GM19455 (cell line): ENCODE measurements around the gene NEURL1B.

Source experiments
- ATAC-seq: cut with Tn5 transposase; IDR thresholded peaks from one replicate; pipeline ENCODE4 v1.9.1; 2021; ENCODE audit not compliant: unreplicated experiment

The NEURL1B gene

DNA sequence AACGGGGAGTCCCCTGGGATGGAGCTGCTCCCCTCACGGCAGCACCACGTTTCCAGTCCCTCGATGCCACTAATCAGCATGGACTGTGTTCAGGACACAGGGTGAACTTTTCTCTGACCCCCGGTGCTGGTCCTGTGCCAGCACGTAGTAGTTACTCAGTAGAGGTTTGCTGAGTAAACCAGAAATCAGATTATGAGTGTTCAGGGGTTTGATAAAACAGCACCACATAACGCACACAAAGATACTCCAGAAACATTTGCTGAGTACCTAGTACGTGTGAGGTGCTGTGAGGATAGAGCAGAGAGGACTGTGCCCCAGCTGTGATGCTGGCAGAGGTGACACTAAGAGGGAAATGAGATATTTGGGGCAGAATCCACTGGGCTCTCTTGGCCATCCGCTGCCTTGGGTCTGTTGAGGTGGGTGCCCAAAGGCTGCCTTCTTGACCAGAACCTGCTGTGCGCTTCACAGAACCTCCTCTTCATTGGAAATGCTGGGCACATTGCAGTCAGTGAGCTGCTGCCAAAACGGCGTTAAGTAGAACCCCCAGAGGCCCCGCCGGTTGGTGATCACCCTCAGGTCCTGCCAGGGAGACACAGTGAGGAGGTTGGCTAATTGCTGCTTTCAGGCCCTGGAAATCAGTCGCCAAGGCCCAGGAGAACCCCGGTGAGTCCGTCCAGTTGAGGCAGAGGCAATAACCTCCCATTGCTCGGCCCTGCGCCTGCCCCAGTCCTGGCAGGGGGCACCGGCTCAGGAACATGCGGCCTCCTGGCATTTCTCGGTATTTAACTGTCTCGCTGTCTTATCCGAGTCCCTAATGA lies 49.4 kb downstream of the NEURL1B start:
- no peak for ATAC-seq

DNA sequence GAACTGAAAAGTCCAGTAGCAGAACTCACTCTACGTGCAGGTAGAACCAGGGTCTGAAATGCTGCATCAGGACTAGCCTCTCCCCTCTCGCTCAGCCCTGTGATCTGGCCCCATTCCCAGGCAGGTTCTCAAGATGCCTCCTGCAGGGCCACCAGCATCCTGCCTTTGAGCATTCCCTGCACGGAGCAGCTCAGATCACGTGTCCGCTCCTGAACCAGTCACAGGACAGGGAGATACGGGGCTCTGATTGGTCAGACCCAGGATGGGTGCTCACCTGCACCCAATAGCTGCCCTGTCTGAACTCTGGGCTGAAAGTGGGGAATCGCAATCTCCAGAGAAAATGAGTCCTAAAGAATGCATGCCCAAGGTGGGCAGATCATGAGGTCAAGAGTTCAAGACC lies 50.8 kb downstream of the NEURL1B start:
- ATAC-seq, result no peak

DNA sequence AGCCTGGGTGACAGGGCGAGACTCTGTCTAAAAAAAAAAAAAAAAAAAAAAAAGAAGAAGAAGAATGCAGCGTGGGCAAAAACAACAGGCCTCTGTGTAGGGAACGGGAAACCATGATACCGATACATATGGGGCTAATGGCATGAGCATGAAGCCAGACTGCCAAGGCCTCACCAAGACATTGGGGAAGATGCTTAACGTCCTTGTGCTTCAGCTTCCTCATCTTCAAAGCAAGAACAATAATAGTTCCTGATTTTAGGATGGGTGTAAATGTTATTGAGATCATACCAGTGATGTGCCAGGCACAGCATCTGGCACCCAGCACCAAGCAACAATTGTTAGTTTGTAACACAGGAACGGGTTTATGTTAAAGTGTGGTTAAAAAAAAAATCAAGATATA lies 51.4 kb downstream of the NEURL1B start:
- no peak for ATAC-seq

DNA sequence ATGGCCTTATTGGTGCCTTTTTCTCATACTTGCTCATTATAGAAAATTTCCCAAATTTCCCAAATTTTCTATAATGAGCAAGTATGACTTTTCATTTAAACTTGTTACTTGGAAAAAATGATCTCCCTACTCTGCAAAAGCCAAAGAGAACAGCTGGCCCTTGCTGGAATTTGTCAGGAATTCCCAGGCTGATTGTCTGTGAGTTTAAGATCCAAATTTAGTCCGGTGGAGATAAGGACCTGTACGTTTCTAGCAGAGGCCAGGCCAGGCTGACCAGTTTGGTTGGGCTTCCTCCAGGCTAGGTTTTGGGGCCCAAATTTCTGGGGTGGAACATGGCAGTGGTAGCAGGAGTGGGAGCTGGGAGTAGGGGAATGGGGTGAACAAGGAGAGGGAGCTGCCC lies 51.9 kb downstream of the NEURL1B start:
- no peak for ATAC-seq

DNA sequence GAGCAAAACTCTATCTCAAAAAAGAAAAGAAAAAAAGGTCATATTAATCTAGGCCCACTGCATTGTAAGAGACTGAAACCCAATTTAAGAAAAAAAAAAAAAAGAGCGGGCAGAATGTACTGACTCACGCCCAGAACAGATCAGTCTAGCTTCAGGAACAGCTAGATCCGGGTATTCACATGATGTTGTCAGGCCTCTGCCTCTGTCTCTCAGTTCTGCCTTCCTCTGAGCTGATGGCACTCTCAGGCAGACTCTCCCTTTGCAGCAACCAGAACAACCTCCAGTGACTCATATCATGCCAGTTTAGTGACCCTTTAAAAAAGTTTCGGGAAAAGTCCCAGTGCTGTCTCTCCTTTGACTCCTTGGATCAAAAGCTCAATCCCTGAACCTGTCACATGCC lies 53.0 kb downstream of the NEURL1B start:
- no peak for ATAC-seq

DNA sequence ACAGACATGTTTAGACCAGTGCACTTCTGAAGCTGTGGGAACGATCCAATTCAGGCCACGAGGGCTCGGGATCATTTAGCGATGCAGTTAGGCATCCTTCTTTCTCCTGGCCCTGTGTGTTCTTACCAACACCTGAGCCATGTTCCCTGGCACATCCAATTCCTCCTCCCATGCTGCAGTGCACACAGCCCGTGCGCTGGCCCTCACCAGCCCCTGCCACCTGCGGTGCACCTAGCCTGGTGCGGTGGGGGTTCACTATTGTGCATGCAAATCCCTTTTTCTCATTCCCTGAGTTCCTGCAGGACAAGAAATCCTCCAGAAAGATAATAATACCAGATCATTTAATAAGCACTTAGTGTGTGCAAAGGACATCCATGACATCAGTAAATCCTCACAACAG lies 53.5 kb downstream of the NEURL1B start:
- ATAC-seq, result no peak

DNA sequence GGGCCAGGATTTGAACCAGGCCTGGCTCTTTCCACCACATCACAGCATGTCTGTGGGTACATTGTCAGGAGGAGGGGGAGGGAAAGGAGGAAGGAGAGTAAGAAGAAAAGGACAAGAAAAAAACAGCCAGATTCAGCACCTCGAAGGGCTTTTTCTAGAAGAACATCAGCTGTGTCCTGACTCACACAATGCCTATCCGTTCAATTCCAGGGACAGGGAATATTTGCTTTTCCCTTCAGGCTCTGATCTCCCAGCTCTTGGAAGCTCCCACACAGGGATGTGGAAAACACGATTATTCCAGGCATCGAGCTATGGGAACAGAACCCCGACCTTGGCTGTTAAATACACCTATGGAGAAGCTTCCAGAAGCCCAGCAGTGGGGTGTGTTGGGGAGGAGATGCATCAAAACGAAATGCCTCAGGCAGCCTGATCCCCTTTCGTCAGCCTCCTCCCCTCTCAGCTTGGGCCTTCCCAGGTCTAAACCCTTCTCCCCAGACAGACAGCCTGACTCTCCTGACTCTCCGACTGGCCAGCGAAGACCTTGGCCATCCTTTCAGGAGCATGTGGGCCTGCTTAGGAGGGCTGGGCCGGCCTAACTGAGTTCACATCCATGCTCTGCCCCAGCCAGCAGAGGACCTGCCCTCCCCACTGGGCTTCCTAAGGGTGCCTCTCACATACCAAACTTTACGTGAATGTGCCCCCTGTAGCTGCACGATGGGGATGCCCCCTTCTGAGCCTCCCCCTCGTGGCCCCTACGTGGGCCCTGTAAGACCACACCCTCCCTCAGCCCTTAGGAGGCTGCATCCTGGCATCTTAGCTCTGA lies 54.4 kb downstream of the NEURL1B start:
- ATAC-seq, result no peak

DNA sequence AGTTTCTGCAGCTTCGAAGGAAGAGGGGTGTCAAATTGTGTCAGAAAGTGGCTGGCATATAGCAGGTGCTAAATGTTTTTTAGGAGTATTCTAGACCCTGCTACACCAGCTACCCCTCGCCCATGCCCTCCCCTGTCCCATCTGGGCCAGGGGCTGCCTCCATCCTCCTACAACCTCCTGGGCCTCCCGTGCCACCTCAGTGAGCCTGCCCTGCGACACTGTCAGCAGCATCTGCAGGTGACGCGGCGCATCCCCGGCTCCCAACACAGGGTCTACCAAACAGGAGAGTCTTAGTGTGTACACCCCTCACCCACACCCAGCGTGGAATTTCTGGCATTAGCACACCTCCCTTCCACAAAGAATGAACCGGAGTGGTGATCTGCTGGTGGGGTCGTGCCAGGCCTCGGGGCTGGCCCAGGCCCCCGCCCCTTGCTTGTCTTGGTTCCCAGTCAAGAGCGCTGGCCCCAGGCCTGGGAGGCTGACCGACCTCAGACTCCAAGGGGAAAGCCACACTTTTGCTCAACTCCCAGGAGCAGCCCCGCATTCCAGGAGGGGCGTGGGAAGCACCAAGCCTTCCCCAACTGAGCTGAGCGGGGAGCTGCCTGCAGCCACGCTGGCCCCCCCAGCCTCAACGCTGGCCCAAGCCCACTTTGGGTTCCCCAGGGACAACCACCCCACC lies 55.2 kb downstream of the NEURL1B start:
- ATAC-seq, result no peak

DNA sequence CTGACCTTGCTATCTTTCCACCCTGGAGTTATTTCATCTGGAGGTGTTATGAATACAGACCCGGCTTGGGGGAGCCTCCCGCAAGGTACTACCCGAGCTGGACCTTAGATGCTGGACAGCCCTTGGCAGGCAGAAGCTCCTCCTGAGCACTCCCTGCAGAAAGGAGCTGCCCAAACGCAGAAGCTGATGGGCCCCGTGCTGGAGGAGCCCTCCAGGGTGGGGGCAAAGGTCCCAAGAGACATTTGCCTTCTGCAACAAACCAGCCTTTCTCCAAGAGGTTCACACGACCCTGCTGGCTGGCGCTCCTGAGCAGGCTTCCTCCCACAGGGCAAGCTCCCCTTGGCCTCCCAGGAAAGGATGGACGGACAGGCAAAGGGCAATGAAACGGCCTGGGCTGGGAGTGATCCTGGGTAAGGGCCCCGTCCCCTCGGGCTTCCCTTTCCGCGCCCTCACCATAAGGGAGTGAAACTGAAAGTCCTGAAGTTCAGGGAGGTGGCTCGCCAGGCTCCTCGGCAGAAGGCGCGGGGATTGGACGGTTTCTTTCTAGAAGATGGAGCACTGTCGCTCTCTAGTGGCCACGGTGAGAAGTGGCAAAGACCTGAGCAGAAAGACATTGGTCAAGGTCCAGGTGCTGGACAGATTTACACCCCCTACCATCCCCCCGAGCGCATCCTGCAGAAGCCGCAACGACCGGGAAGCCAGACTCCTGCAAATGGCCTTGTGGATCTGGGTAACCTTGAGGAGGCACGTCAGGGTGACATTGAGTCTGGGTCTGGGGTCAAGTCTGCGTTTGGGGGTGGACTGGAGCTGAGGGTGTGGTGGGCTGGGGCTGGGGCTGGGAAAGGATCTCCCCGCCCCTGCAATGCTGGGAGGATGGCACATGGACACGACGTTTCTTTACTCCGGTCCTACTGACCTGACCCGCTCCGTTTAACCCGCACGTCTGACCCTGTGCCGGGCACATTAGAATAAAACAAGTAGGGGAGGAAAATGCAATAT lies 56.4 kb downstream of the NEURL1B start:
- ATAC-seq, result peak; percentile 71

DNA sequence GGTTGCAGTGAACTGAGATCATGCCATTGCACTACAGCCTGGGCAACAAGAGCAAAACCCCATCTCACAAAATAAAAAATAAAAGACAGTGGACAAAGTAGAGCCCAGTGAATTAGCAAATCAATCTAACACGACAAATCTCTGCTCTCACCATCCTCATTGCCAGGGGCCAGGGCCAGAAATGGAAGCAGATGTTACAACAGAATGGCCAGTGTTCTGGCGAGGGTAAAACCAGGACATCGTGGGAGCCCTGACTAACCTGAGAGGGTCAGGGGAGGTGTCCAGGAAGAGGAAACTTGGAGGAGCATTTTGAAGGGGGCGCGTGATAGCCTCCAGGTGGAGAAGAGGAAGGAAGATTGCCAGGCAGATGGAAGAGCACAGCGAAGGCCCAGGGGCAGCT lies 58.4 kb downstream of the NEURL1B start:
- no peak for ATAC-seq

DNA sequence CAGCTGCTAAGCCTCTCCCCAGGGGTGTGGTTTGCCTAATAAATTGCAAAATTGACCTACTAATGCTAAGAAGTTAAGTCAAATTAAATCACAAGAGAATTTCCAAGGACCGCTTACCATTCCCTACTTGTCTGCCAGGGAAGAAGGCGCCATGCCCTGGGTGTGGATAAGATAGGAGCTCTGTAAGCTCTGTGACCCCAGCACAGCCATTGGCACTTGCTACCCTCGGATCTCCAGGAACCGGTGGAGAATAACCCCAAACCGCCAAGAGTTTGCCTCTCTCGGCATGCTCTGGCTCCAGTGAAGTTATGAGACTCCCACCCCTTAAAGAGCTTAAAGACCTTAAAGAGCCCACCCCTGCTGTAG lies 58.9 kb downstream of the NEURL1B start:
- ATAC-seq, result no peak

DNA sequence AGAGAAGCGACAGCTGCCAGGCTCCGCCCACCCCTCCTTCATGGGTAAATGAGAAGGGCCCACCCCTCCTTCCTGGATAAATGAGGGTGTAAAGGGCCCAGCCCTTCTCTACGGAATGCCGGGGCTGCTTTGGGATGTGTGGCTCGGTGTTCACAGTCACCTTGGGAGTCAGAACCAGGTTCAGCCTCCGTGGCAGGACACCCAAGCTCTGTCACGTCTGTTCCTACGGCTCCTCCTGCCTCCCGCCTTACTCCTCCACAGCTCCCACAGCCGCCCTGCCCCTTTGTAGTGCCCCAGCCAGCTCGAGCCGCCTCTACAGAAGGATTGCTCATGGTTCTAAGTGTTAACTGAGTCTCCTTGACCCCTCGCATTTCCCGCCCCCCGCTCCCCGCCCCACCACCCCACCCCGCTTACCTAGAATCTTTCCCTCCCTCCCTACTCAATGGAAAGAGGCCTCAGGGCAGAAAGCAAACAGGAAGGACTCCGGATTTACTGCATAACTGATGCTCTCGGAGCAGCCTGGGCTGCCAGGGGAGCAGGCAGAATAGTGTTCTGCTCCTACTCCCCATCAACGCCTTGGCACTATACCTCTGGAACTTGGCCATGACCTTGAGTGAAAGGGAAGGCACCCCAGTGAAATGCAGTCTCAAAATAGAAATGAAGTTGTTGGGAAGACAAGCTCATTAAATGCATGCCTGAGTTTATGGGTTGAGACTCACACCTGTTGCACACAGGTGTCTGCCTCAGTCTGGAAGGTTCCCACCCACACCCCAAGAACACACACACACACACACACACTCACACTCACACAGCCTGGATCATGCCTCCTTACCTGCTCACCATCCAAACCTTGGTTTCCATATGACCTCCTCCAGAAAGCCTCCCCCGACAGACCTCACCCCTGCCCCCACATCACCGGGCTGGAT lies 59.6 kb downstream of the NEURL1B start:
- no peak for ATAC-seq

DNA sequence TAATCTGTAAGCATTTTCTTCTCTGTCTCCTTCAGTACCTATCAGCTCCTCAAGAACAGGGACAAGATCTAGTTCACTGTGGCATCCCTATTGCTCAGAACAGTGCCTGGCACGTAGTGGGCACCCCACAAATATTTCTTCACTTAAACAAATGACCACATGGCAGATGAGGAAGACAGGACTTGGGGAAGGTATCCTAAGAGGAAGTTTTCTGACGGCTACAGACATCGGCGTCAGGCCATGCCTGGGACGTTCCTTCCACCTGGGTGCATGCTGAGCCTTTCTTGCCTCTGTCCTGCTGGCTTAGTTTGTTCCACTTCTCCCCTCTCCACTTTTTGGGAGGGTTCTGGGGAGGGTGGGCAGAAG lies 60.2 kb downstream of the NEURL1B start:
- ATAC-seq, result no peak

DNA sequence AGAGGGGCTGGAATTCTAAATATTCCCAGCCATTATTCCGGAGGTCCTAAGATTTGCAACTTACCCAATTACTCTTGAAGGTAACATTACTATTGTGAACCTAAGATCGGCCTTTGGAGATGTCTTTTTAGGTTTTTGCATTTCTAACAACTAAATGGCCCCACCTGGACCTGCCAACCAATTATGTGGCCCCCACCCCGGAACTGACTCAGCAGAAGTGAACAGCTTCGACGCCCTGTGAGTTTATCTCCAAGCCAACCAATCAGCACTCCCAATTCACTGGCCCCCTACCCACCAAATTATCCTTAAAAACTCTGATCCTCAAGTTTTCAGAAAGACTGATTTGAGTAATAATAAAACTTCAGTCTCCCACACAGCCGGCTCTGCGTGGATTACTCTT lies 62.9 kb downstream of the NEURL1B start:
- no peak for ATAC-seq

DNA sequence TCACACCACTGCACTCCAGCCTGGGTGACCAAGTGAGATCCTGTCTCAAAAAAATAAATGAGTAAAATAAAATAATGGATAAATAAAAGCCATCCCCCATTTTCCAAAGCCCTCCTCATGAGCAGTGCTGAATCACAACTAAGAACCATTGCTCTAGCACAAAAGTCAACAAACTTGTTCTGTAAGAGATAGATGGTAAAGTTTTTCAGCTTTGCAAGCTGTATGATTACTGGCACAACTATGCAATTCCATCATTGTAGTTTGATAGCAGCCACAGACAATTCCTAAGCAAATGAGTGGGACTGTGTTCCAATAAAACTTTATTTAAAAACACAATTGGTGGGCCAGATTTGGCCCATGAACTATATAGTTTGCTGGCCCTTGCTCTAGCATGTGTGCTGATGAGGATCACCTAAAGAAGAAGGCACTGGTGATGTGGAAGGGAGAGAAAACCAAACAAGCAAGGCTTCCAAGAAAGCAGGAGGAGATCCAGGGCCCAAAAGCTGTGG lies 64.6 kb downstream of the NEURL1B start:
- ATAC-seq, result no peak

DNA sequence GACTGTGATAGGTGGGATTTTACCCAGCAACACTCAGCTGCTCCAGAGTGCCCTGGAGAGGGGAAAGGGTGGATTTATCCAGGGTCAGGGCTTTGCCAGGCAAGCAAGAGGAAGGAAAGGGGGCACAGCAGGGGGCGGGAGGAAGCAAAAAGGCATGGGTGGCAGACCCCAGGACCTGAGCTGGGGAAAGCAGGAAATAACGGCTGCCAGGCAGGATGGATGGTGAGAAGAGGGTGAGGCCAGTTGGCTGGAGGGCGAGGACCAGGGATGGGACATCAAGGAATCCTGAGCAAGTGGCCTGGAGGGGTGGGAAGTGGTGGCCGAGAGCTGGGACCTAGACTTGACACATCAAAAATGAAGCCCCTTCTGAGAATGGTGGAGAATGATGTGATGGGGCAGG lies 65.7 kb downstream of the NEURL1B start:
- no peak for ATAC-seq

DNA sequence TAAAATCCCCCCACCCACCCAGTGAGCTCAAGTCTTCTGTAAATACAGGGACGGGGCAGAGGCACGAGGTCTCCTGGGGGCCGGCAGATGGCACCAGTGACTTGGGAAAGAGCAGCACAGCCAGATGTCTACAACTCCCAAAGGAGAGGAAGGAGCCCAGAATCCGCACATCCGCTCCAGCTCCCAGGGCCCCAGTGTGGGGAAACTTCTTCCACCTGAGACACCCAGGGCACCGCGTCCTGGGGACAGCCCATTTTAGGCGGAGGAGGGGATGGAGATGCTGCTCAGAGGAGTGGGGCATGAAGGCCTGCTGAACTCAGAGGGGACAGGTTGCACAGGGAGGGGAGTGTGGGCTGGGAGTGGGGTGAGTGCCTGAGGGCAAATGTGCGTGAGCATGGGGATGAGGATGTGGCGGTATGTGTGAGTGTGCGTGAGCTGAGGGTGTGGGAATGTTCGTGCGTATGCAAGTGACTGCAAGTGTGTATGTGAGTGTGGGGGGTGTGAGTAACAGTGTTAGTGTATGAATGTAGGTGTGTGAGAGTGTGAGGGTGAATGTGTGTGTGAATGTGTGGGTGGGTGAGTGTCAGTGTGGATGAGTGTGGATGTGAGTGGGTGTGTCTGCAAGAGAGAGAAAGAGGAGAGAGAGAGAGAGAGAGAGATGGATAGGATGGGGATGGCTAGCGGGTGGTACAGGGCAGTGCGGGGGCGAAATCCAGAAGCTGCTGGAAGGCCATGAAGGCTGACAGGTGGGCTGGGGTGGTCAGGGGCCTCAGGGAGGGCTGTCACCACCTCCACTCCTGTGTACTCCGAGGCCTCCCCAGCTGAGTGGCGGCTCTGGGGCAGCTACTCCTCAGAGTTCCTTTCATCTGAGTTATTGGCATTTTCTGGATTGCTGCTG lies 66.5 kb downstream of the NEURL1B start:
- ATAC-seq, result no peak

DNA sequence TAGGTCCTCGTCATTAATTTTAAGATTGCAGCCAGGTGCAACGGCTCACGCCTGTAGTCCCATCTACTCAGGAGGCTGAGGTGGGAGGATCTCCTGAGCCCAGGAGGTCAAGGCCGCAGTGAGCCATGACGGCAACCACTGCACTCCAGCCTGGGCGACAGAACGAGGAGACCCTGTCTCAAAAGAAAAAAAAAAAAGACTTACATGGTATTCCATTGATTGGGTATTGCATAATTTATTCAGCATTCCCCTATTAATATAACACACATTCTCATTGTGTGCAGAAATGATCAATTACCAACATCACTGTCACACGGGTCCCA lies 67.1 kb downstream of the NEURL1B start:
- no peak for ATAC-seq

DNA sequence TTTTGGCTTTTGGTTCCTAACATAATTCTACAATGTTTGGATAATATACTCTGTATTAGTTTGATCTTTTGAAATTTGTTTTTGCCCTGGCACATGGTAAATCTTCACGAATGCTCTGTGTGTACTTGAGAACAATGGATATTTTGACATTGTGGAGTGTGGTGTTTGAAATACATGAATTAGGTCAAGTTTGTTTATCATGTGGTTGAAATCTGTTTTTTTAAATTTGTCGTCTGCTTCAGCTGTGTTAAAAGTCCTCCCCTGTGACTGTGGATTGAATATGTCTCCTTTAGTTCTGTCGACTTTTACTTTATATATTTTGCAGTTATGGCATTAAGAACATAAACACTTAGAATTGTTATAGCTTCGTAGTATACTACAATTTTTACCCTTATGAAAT lies 69.6 kb downstream of the NEURL1B start:
- no peak for ATAC-seq
